Measurements from ENCODE around the gene PANK4. TPM values are rescaled to one million over a fixed set of nuclear protein-coding genes. Genes with fewer than 3 reads are reported as not detected.

Gene PANK4
- total RNA-seq, 1 donor from 2014 or later = 46.4 TPM

DNA sequence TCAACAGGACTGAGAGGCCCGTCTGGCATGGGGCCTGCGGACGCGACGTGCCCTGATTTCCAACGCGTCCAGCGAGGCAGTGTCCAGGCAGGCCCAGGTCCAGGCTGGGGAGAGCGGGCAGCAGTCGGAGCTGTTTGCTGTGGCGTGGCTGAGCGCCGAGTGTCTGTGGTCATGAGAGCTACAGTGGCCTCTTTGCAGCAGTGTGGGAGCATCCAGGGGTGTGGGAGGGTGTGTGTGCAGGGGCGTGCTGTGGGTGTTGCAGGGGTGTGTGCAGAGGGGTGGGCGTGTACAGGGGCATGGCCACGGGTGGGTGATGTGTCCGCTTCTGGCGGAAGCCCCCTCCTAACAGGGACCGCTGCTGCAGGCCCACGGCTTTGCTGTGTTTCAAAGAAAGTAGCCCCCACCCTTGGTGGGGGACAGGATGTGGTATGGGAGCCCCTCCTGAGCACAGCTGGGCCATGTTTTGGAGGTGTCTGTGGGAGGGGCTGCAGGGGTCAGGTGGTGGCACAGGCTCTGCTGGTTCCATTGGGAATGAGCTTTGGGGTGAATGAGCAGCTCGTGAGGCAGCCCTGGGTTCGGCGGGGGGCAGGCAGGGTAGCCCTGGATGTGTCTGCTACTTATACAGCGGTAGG is 32.6 kb downstream of the PANK4 start:
- no peak for ATAC-seq
- intact Hi-C loops (cut with DNase I) = no loop called here
- DNase-seq (ENCODE audit: missing footprints) = no peak

DNA sequence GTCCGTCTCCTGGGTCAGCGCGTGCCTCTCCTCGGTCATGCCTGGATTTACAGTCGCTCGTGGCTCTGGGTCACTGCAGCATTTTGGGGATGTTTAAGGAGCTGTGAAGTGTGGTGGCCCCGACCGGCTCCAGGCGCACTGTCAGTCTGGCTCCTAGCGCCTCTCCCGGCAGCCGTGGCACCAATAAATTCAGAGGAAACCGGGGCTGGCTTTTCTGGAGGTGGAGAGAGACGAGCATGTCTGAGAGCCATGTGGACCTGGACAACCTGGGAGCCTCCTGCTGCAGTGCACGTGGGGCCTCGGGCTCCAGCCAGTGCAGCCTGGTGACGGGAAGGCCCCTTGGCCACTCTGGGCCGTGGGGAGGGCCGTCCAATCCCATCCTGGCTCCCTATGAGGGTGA is 33.2 kb downstream of the PANK4 start:
- intact Hi-C loops (cut with DNase I) = no loop called here
- no peak for ATAC-seq
- no peak for DNase-seq (ENCODE audit: missing footprints)

DNA sequence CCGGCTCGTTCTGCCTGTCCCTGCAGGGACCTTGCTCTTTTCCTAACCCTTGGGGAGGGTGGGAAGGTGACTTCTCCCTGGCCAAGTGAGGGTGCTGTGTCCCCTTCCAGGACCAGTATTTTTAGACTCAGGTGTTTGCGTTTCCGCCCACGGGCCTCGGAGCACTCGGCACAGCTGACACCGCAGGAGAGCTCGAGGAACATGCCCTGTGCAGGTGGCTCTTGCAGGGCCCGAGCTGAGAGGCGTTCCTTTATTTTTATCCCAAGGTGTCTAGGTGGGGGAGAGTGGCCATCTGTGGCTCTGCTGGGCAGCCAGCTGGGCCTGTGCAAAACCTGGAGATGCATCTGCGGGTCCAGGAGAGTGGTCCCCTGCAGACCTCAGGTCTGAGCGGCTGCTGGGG is 34.3 kb downstream of the PANK4 start:
- ATAC-seq = no peak
- no peak for DNase-seq (ENCODE audit: missing footprints)

DNA sequence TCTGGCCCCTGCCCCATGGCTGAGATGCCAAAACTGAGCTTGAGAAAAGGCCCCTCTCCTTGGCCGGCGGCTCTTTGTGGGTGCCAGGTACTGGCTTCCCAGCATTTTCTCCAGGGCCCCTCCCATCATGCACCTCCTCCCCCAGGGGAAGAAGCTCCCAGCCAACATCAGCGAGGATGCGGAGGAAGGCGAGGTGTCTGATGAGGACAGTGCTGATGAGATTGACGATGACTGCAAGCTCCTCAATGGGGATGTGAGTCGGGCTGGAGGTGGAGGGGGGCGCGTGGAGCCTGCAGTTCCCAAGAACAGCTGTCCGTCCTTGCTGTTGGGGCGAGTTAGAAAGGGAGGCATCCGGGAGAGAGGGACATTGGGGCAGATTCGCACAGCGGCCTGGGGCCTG is 36.8 kb downstream of the PANK4 start:
- intact Hi-C loops (cut with DNase I) = no loop called here
- ATAC-seq = no peak
- DNase-seq (ENCODE audit: missing footprints) = no peak

More for the DNA sequence above, 34.3 kb downstream of the PANK4 start:
- intact Hi-C loops (cut with DNase I) = no loop called here

DNA sequence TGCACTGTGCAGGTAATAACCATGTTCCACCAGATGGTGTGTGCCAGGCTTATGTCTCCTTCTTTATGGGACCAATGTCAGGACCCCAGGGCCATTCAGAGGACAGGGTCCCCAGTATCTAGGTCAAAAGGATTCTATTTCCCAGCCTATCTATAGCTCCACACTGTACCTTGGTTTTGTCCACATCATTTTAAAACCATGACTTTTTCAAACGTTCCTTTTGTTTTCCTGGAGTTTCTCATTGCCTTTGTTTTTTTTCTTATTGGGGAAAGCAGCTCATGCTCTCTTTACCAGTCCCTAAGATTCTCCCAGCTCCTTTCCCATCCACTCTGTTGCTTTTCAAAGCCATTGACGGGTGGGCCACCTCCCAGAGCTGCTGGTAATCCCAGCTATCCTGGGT is 37.7 kb downstream of the PANK4 start:
- intact Hi-C loops (cut with DNase I) = no loop called here
- ATAC-seq = no peak

DNA sequence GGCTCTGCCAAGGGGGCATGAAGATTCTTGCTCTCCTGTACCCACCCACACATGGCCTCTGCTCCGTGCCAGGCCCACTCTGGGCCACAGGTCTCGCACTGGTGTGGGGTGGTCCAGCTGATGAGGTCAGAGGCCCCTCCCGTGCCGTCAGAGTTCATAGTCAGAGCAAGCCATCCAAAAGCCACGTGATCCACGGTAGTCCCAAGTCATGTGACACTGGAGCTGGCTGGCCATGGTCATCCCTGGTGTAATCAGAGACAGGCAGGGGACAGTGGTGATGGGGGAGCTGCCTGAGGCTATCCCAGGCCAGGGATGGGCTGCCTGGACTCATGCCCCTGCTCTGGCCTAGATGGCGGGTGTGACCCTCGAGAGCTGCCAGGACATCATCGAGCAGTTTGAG is 39.8 kb downstream of the PANK4 start:
- DNase-seq (ENCODE audit: missing footprints) (no peak), ATAC-seq (no peak)
- intact Hi-C loops (cut with DNase I) = no loop called here

More for the DNA sequence above, 37.7 kb downstream of the PANK4 start:
- no peak for DNase-seq (ENCODE audit: missing footprints)

DNA sequence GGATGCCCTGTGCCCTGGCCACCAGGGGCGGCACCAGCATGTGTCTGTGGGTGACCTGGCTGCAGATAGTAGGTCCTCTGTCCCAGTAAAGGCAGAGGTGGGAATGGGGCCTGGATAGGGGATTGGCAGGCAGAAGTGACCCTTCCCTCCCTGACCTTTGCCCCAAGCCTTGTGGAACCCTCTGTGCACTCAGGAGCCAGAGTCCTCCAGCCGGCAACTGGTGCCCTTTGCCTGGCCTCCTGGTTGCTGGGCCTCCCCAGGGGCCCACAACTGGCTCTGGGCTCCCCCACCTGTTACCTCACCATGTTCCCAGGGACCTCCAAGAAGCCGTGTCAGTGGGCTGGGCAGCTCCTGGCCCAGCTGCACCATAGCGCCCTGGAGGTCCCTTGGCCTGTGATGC is 40.4 kb downstream of the PANK4 start:
- DNase-seq (ENCODE audit: missing footprints) = no peak
- intact Hi-C loops (cut with DNase I) = no loop called here
- ATAC-seq = no peak

DNA sequence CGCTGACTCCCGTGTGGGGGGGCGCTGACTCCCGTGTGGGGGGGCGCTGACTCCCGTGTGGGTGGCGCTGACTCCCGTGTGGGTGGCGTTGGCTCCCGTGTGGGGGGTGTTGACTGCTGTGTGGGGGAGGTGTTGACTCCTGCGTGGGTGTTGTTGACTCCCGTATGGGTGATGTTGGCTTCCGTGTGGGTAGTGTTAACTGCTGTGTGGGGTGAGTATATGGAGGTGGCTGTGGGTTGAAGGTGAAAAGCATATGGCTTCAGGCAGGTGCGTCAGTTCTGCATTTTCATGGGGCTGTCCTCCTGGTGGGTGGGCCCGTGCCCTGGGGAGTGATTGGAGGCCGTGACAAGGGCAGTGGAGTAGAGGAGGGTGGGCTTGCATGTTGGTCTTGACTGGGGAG is 42.4 kb downstream of the PANK4 start:
- intact Hi-C loops (cut with DNase I) = no loop called here
- no peak for DNase-seq (ENCODE audit: missing footprints)
- ATAC-seq = no peak

DNA sequence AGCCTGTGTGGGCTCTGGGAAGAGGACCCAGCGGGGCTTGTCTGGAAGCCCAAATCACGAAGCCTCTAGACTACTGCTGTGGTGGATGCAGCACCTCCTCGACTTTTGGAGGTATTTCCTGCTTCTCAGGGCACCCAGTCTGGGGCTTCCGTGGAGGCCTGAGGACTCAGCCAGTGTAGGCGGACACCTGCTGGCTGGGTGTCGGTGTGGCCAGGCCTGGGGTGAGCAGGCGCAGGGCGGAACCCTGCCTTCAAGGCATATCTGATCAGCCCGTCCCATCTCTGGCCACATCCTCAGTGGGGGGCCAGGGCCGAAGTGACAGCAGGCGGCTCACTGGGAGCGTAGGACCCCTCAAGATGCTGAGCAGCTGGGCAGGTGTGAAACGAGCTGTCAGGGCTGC is 43.4 kb downstream of the PANK4 start:
- intact Hi-C loops (cut with DNase I) = no loop called here
- no peak for DNase-seq (ENCODE audit: missing footprints)
- ATAC-seq = no peak

DNA sequence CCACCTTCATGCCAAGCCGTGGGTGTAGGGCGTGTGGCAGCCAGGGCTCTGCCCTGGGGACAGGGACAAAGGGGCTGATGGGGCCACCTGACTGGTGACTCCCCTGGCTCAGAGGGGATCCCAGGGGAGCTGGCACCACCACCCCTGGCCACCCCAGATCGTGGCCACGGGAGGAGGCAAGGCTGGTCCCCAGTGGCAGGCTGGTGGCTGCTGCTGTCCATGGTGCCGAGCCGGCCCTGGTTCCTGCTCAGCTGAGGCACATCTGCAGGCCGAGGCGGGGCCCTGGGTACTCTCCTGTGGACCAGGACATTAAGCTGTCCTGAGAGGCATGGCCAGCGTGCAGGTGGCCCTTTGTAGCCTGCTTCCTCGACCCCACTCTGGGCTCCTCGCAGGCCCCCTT is 43.8 kb downstream of the PANK4 start:
- intact Hi-C loops (cut with DNase I) = no loop called here
- ATAC-seq = no peak

DNA sequence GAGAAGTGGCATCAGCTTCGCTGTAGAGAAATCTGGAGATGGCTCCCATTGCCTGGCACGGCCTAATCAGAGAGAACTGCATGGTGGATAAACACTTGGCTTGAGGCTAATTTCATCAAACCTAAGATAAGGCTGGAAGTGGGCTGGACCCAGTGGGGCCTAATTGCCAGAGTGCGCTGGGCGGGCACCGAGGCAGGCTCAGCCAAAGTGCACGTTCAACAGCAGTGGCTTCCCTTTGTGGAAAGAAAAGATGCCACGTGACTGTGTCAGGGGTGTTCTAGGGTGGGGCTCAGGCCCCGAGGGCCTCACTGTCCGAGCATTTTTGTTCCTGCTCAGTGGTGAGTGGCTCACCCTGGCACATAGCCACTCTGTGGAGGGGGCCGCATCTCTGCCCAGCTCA is 44.5 kb downstream of the PANK4 start:
- ATAC-seq = no peak

More for the DNA sequence above, 43.8 kb downstream of the PANK4 start:
- no peak for DNase-seq (ENCODE audit: missing footprints)

DNA sequence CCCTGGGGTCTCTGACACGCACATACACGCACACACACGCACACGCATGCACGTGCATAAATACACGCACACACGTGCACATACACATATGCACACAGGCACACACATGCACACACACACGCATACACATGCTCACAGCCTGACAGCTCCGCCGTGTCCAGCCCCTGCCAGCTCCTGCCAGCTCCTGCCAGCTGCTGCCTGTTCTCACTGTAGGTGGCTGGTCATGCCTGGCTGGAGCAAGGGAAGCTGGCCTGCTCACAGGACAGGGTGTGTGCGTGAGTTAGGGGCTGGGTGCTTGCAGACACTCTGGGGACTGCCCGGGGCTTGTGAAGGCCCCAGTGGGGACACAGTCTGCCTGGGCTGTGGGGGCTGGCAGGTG is 45.4 kb downstream of the PANK4 start:
- intact Hi-C loops (cut with DNase I) = no loop called here
- DNase-seq (ENCODE audit: missing footprints) (no peak), ATAC-seq (no peak)

More for the DNA sequence above, 44.5 kb downstream of the PANK4 start:
- DNase-seq (ENCODE audit: missing footprints) = no peak
- intact Hi-C loops (cut with DNase I) = no loop called here

DNA sequence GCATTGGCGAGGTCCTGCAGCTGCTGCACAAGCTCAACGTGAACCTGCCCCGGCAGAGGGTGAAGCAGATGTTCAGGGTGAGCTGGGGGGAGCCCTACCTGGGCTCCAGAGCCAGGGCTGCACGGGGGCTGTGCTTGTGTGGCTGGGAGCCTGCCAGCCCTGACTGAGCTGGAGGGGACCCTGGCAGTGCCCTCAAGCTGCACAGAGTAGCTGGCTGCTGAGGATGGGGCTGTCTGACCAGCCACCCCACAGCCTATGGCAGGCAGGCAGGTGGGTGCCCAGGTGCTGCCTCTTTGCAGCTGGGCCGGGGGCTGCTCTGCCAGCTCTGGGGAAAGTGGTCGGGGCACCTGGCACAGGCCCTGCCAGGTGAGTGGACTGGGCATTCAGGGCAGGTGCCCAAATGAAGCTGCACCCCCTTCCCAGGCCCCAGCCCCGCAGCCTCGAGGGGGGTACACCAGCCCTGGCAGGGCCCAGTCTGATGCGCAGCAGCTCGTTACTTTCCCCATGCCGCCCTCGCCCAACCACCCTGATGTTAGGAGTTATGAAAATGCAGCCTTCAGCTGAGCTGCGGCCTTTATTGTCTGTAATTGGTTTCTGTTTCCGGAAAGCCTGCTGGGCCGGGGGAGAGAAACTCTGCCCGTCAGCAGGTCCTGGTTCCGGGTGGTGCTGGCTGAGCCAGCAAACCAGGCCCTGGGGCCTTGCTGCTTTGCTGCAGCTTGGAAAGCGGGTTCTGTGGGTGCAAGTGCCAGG is 46.0 kb downstream of the PANK4 start:
- ATAC-seq (no peak), DNase-seq (ENCODE audit: missing footprints) (no peak)
- intact Hi-C loops (cut with DNase I) = no loop called here

DNA sequence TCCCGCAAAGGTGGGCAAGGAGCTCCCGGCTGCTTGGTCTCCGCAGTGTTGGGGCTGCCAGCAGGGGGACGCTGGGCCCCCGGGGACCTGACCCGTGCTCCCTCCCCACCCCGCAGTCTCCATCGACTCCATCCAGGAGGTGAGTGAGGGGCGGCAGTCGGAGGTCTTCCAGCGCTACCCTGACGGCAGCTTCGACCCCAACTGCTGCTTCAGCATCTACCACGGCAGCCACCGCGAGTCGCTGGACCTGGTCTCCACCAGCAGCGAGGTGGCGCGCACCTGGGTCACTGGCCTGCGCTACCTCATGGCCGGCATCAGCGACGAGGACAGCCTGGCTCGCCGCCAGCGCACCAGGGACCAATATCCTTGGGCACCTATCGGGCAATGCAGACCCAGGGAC is 46.8 kb downstream of the PANK4 start:
- no peak for DNase-seq (ENCODE audit: missing footprints)
- intact Hi-C loops (cut with DNase I) = no loop called here

DNA sequence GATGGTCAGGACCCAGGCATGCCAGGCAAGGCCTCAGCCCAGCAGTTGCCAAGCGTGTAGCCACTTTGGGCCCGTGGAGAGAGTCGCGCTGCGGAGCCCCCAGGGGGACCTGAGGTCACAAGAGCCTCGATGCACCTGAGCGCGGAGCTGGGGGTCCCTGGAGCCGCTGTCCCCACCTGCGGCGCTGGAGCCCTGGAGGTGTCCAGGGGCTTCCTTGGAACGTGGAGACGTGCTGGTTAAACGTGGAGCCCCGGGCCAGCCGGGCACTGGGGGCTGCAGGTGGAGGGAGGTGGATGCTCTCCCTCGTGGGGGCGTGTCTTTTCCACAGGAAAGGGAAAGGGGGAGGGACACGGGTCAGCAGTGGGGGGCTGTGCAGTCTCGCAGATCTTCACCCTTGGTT is 47.2 kb downstream of the PANK4 start:
- ATAC-seq (no peak), DNase-seq (ENCODE audit: missing footprints) (no peak)
- intact Hi-C loops (cut with DNase I) = no loop called here

More for the DNA sequence above, 46.8 kb downstream of the PANK4 start:
- no peak for ATAC-seq

DNA sequence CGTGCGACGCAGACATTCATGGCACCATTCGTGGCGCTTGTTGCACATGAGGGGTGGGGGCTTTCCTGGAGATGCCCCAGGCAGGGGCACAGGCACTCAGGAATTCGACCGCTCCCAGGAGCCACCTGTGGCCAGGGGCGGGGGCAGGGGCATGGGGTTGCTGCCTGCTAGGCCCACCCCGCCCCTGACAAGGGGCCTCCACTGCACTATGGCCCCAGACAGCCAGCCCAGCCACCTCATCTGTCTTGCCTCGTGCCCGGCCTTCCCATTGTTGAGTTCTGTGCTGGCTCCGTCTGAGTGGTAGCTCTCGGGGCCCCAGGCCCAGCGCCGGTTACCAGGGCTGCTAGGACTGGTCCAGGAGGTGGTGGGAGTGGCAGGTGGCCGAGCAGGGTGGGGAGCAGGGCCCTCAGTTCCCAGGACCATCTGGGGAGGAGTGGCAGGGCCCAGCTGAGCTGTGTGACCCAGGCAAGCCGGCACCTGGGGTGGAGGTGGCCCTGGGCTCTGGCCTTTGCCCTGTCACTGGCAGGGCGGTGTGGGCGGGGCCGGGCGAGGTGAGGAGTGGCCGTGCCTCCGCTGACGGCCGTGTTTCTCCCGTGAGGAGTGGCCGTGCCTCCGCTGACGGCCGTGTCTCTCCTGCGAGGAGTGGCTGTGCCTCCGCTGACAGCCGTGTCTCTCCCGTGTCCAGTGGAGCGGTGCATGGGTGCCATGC is 48.5 kb downstream of the PANK4 start:
- intact Hi-C loops (cut with DNase I) = no loop called here
- no peak for ATAC-seq
- DNase-seq (ENCODE audit: missing footprints) = no peak

DNA sequence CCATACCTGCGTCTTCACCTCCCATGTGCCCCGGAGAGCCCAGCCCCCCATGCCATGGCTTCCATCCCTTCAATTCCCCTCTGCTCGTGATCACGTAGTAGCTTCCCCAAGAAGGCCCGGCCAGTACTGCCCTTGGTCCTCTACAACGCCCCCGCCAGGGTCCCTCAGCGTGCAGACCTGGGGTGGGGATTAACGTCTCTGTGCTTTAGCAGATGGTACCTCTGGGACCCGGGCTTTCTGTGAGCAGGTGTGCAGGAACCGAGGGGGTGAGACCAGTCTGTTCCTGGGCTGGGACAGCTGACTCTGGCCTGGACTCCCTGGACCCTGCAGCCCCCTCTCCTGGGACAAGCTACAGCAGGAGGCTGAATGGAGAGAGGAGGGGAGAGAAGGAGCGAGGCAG is 49.1 kb downstream of the PANK4 start:
- ATAC-seq = no peak
- intact Hi-C loops (cut with DNase I) = no loop called here
- DNase-seq (ENCODE audit: missing footprints) = no peak

DNA sequence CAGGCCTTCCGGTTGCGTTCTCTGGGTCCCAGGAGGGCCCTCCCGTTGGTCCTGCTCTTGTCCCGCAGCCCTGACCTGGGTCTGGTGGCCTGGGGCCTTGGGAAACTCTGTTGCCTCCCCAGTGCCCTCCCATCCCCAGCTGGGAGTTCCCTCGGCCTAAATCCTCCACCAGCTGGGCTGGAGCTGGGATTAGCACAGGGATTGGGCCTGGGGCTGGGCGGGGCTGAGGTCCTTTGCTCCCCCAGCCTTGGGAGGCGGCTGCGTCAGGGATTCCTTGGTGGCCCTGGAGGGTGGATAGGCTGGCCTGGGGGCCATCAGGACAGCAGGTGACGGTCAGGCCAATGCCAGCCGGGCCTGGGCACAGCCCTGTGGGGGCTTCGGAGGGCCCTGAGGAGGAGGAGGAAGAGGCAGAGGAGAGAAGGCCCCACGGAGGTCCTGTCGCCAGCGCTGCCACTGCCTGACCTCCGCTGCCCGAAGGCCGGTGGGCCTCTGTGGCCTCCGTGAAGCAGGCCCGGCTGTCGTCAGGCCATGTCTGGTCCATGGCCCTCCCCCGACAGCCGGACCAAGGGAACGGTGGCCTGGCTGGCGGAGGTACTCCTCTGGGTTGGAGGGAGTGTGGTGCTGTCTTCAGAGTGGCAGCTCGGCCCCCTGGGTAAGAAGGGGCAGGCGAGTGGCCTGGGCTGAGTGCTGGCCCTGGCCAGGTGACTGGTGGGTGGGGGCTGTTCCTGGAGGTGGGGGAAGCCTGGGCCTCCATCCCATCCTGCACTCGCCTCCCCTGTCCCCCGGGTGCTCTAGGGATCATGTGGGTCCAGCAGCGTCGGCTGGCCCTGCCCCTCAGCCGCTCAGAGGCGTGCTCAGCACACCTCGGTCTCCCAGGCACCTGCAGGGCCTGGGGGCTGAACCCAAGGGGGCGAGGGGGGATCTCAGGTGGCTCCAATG is 50.1 kb downstream of the PANK4 start, which contains the start of gene PLCH2:
PLCH2 (plus strand) TSS at position 229 of the 939 bp plus-strand sequence; CDS start at position 529, 300 bp downstream.
- no peak for DNase-seq (ENCODE audit: missing footprints)
- intact Hi-C loops (cut with DNase I) = no loop called here
- no peak for ATAC-seq

DNA sequence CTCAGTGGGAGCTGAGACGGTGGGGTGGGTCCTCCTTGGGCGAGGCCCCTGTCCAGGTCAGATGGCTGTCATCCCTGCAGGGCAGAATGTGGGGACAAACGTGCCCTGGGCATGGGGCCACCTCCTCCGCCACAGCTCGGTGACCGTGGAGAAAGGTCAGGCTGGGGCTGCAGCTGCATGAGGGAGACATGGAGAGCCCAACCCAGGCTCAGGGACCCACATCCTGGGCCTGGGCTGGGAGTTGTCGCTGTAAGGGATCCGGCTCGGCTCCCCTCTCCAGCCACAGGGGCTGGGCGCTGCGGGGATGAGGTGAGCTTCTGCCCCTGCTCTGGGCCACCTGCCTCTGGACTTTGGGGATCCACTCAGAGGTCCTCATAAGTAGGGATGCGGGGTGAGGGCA is 50.8 kb downstream of the PANK4 start:
- DNase-seq (ENCODE audit: missing footprints) (no peak), ATAC-seq (no peak)
- intact Hi-C loops (cut with DNase I) = no loop called here
